CD4-positive, alpha-beta T cell treated with Interleukin-2 at 100 ng/mL for 4 hours (primary cell): Measurements from ENCODE around the gene ARFRP1.
A peak's percentile ranks its signal among the peaks of the same experiment; 100 is the strongest.

Experiments used
- DNase-seq: peaks from one replicate; pipeline ENCODE4 v3.0.0-alpha.2; 2020; ENCODE audit warnings: low spot score

ARFRP1 gene, protein sequence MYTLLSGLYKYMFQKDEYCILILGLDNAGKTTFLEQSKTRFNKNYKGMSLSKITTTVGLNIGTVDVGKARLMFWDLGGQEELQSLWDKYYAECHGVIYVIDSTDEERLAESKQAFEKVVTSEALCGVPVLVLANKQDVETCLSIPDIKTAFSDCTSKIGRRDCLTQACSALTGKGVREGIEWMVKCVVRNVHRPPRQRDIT

DNA sequence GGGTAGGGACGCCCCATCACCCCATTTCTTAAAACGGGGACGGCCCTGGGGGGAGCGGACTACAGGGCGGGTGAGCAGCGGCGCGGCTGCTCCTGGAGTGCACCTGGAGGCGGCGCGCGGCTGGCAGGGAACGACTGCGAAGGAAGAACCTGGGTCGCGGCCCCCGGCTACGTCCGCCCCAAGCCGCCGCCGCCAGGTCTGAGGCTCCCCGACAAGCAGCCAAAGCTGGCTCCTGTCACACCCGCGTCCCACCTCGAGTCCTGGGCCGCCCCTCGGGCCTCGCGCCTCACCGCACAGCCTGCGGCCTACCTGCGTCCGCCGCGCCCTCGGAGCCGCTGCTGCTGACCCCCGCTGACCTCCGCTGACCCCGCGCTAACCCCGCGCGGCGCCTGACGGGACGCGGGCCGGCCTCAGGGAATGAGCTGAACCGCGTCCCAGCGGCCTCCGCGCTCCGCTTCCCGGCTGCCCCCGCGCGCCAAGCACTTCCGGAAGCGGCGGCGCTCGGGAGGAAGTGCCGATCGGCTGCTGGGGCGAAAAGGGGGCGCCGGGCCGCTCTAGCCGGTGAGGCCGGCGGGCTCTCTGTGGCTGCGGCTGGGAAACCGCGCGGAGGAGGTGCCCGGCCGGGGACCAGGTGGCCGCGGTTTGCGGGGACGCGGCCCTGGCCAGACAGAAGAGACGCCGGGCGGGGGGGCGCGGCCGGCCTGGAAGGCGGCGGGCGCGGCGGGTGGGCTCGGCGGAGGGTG, at the start of gene ARFRP1, which contains the start of gene ZGPAT:
Gene ARFRP1, minus strand, starts transcription at position 419 of the 743 bp plus-strand sequence. CDS start 885 bp downstream, outside the sequence.
Gene ZGPAT, plus strand, starts transcription at position 482 of the 743 bp plus-strand sequence. CDS start 542 bp downstream, outside the sequence.
- peak; percentile 89 for DNase-seq

GRCh38 chr20:63756648-63756991, 48.8 kb upstream of the ARFRP1 start:
- no peak for DNase-seq

GRCh38 chr20:63755933-63756647, 48.3 kb upstream of the ARFRP1 start:
- DNase-seq, result no peak

DNA sequence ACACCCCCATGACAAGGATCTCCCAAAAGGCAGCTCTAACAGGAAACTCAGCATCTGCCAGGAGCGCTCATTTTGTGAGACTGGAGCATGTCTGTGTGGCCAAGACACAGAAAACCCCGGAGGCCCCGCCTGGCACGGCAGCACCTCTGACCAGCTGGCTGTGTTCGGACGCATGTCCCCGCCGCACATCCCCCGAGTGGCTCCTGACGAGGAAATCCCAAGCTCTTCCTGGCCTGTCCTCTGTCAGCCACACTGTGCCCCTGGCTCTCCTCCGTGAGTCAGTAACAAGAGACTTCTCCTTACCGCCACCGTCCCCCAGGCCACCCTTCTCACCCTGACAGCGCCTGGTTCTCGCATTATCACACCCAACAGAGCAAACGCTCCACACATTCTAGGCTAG, 46.2 kb upstream of the ARFRP1 start:
- DNase-seq, result no peak

DNA sequence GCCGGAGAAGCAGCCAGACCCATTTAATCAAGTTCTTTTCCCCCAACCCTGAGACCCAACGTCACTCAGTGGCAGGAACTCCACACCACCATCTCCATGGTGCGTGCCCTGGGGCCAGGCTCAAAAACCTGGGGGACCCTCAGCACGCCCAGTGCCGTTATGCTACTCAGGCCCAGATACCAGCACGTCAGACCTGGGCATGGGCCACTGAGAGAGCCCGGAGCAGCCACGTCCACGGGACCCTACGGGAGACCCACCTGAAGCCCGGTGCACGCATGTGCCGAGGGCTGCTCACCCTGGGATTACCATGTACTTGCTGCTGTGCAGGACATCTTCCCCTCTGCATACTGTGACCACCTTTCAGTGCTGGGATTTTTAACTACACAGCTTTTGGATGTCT, 45.6 kb upstream of the ARFRP1 start:
- DNase-seq, result no peak

DNA sequence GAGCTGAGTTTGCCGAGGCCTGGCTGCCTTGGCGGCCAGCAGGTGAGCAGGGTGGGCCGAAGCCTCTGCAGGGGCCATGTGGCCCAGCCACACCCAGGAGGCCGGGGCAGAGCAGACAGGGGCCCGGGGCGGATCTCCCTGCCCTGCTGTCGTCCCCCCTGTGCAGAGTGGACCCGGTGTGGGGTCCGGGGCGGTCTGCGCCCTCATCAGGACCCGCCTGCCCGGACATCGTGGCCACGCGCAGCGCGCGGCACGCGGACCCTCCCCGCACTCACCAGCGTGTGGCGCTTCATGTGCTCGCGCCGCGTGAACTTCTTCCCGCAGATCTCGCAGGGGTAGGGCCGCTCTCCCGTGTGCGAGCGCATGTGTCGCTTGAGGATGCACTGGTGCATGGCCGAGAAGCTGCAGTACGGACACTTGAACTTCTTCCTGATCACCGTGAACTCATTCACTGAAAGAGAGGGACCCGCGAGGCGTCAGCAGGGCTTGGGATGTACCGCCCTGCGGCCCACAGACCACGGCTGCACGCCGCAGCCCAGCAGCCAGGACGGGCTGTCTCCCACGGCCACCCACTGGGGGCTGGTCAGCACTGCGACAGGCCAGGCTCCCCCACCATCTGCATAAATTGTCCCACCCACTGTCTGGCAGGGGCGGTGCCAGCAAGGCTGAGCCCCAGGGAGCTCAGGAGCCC, 44.8 kb upstream of the ARFRP1 start:
- DNase-seq, result no peak

- DNase-seq, result no peak
These were observed 43.9 kb upstream of the ARFRP1 start for GRCh38 chr20:63751471-63752271.

- peak; percentile 68 for DNase-seq
These were observed 43.2 kb upstream of the ARFRP1 start for GRCh38 chr20:63750807-63751470.

GRCh38 chr20:63749597-63750508, 42.1 kb upstream of the ARFRP1 start:
- DNase-seq, result no peak

DNA sequence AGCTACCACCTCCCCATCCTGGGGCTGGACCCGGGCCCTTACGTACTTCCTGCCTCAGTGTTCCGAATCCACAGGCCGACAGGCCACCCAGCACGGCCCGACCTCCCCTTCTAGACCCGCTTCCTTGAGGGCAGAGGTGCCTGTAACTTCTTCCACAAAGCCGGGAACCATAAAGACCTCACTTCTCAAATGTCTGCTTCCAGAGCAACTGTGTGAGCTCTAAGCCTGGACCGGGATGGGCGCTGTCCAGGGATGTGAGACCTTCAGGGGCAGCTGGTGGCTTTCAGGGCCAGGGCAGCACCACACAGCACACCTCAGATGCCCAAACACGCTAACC, 41.1 kb upstream of the ARFRP1 start:
- DNase-seq, result no peak

GRCh38 chr20:63748070-63748933, 40.5 kb upstream of the ARFRP1 start:
- no peak for DNase-seq

DNA sequence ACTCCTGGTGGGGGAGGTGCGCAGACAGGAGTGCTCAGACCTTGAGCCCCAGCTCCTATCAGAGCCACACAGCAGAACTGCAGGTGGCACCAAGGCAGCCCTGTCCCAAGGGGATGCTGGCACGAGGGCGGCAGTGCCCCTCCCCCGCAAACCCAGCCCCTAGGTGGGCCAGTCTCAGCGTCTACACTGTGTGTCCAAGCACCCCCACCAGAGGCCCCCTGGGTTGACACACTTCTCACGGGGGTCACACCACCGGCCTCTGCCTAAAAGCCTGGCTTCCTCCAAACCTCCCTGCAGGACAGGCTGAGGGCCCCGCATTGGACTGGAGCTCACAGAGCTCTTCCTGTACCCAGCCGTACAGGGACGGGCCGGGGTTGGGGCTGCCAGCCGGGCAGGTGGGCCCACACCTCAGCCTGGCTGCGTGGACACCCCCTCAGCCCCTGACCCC, 39.9 kb upstream of the ARFRP1 start:
- no peak for DNase-seq

DNA sequence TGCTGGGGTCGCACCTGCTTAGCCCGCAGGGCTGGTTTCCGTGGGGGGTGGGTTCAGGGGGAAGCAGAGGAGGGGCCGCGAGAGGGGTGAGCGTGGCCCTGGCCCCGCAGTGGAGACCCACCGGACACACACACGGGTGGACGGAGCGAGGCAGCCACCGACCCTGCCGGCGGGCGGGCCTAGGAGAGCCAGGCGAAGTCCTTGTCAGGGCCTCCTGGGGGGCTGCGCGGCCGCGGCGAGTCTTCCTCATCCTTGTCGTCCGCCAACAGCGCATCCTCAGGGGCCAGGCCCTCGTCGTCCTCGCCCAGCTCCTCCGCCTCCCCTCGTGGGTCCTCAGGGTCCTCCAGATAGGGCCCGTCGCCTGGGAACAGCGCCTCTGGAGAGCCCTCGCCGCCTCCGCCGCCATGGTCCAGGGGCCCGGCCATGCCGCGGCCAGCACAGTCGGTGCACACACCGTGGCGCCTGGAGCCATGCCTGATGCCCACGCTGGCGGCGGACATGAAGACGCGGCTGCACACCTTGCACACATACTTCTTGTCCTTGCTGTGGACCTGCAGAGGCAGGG, 39.1 kb upstream of the ARFRP1 start:
- DNase-seq, result no peak

DNA sequence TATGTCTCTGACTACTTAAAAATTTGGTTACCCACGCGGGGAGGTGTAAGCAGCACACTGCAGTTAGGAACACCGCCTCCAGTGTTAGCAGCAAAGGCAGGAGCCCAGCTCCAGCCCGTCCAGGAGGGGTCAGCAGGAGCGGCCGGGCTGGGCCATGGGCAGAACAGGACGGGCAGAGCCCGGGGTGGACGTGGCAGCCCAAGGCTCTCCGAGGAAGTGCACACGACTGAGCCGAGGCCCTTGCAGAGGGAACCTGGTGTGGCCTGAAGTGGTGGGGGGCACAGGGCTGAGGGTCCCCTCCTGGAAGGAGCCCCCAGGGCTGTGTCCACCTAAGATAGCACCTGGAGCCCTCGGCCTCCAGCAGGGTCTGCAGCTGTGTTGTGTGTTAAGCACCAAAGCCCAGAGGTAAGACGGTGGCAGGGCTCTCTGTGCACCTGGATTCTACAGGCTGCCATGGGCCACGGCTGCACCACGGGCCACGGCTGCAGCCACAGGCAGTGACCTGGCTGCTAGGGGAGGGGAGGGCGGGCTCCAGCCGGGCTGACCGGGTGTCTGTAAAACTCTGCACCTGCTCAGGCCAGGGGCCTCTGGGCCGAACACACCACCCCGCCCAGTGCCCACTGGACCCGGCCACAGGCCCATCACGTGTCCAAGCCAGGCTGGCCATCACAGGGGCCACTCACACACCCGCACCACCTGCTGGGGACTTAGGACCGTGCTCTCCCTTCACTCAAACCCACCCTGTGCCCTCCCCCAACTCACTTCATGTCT, 38.4 kb upstream of the ARFRP1 start:
- no peak for DNase-seq

GRCh38 chr20:63745424-63745805, 37.6 kb upstream of the ARFRP1 start:
- DNase-seq, result no peak

DNA sequence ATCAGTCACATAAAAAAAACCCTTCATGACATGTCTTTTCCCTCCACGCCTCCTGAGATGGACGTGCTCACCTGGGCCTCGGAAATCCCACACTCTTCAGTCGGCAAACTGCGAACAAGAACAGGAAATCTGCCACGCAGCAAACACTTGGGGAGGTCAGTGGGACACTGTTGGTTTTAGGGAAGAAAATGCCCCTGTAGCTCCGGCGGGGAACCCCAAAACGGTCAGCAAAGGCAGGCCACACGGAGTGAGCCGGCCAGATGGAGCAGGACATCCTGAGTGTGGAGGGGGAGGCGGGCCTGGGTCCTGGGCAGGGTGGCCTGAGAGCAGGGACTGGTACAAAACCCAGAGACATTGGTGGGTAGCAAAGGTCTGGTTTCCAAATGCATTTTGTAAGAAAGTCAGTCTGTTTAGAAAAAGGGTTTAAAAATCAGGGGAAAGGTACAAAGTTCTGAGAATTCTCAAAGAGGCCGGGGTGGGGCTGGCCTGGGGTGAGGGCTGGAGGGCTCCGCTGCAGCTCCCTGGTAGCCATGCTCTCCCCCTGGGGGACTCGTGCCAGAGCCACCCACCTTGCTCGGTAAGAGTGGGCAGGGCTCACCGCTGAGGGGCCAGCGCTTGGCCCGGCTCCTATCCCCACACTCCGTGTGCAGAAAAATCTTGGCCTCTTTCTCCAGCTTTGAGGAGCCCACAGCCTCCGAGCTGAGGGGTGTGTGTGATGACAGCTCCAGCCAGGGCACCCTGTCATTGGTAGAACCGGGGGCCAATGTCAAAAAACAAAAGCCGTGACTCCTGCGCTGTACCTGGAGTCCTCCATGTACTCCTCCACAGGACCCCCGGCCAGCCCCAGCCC, 37.0 kb upstream of the ARFRP1 start:
- DNase-seq, result no peak

GRCh38 chr20:63744158-63744557, 36.4 kb upstream of the ARFRP1 start:
- no peak for DNase-seq
